GM18526 (cell line): ENCODE measurements around the gene NHP2.

Experiments used
- POLR2A ChIP-seq: IDR thresholded peaks from 3 replicates; pipeline ENCODE4 v1.6.1; 2011; ENCODE audit not compliant: insufficient read length; ENCODE audit errors: extremely low read depth

The NHP2 gene

DNA sequence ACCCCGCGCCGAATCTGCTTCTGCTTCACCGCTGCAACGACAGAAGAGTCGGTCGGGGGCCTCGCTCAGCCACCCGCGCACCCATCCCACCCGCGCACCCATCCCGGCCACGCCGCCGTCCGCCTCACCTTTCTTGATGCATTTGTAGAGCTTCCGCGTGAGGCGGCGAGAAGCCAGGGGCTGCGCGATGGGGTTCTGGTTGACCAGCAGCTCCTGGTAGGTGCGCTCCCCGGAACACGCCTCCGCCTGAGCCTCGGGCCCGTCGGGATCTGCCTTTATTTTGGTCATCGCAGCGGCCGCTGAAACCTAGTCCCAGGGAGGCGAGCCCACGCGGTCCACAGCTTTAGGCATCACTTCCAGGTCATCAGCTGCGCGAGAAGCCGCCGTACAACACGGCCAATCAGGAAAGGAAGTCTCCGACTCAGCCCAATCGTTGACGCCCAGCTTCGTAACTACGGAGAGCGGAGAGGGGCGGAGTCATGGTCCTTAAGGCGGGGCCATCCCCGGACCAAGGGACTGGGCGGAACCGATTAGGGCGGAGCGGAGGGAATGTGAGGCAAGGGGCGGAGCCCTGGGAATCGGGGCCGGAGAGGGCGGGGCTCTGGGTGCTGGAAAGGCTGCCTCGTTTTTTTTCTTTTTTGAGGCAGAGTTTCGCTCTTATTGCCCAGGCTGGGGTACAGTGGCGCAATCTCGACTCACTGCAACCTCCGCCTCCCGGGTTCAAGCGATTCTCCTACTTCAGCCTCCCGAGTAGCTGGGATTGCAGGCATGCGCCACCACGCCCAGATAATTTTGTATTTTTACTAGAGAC lies at the start of gene NHP2:
Gene NHP2, minus strand, starts transcription at position 356 of the 811 bp plus-strand sequence. Its CDS starts 68 bp downstream, at position 288.
- TF ChIP-seq POLR2A, result peak; percentile 59

DNA sequence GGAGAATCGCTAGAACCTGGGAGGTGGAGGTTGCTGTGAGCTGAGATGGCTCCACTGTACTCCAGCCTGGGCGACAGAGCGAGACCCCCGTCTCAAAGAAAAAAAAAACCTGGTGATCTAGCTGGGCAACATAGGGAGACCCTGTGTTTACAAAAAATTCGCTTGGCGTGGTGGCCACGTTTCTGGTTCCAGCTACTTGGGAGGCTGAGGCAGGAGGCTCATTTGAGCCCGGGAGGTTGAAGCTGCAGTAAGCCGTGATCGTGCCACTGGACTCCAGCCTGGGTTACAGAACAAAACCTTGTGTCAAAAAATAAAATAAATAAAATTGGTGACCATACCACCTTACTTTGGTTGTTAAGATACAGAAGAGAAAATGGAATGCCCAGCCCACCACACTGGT lies 48.9 kb upstream of the NHP2 start:
- no peak for TF ChIP-seq POLR2A

DNA sequence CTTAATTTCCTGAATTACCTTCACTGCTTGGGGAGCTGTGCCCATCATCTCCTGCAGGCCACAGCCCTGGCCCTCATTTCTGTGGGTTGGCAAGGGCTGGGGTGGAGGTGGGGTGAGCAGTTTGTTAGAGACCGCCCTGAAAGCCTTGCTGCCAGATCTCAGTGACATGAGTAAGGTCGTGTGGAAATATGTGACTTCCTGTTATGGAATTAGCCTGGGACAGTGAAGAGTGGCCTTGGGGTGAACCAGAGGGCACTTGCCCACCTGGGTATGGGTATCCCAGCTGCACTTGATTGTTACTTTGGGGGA lies 48.2 kb upstream of the NHP2 start:
- TF ChIP-seq POLR2A, result no peak

DNA sequence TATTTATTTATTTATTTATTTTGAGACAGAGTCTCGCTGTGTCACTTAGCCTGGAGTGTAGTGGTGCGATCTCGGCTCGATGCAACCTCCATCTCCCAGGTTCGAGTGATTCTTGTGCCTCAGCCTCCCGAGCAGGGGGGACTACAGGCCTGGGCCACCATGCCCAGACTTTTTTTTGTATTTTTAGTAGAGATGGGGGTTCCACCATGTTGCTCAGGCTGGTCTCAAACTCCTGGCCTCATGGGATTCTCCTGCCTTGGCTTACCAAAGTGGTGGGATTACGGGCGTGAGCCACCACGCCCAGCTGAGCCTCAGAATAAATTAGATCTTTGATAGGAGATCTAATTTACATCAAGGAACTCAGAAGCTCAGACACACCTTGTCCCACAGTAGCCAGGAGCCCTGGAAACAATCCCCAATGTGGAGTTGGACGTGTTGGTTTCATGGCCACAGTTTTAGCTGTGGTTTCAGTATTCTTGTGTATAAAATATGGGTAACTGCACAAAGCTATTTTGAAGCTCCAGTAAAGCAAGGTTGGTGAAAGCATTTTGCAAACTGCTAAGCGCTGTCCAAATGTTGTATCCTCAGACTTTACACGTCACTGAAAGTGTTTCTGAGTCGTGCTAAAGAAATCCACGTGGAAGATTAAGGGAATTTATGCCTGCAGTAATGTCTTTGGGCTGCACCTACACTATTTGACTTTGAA lies 47.7 kb upstream of the NHP2 start:
- no peak for TF ChIP-seq POLR2A

DNA sequence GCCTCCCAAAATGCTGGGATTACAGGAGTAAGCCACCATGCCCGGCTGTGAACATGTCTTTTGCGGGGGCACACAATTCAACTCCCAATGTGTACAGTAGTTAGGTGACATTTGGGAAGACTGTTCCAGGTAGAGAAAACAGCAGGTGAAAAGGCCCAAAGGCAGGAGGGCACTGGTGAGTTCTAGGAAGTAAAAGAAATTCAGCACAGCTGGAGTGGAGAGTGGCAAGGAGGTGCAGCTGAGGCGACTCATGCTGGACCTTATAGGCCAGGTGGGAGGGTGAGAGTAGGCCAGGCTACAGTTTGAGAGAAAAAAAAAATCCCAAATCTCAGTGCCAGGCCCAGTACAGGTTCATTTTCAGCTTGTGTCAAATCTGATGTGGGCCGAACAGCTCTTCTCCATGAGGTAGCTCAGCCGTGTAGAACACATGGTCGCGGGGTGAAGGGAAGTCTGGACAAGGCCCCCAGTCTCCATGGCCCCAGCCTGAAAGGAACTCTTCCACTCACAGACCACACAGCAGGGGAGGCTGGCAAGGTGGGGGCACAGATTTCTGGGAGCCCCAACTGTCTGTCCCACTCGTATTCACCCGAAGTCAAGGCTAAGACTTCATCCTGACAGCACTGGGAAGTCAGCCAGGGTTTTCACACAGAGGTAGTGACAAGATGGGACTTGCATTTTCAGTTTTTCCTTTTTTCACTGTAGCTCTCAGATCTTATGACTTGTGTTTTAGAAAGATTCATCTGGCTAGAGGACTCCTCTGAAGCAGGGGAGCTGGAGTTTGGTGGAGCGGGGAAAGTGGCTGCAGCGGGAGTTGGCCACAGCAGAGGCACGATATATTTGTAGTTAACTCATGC lies 46.1 kb upstream of the NHP2 start:
- TF ChIP-seq POLR2A, result no peak

DNA sequence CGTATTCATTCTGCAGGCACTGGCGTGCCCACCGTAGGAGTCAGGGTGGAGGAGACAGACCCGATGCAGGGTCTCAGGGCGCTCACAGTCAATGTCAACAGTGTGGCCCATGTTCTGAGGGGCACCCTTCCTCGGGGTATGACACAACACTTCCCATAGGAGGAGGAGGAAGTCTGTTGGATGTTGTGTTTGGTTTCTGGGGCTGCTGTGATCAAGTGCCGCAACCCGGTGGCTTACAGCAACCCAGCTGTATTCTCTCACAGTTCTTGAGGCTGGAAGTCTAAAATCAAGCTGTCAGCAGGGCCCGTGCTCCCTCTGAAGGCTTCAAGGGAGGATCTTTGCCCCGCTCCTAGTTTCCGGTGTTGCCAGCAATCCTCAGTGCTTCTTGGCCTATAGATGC lies 45.0 kb upstream of the NHP2 start:
- TF ChIP-seq POLR2A, result no peak

DNA sequence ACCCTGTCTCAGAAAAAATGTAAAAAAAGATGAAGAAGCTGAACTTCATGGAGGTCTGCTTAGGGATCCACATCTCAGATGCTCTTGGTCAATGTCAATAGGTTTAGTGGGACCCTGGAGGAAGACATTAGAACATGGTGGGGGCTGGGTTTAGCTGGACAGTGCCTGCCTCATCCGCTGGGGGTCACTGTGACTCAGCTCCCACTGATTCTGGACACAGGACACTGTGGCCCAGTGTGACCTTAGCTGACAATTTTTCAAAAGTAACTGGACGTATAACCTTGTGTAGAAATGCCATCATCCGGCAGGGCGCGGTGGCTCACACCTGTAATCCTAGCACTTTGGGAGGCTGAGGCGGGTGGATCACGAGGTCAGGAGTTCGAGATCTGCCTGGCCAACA lies 43.3 kb upstream of the NHP2 start:
- TF ChIP-seq POLR2A, result no peak

DNA sequence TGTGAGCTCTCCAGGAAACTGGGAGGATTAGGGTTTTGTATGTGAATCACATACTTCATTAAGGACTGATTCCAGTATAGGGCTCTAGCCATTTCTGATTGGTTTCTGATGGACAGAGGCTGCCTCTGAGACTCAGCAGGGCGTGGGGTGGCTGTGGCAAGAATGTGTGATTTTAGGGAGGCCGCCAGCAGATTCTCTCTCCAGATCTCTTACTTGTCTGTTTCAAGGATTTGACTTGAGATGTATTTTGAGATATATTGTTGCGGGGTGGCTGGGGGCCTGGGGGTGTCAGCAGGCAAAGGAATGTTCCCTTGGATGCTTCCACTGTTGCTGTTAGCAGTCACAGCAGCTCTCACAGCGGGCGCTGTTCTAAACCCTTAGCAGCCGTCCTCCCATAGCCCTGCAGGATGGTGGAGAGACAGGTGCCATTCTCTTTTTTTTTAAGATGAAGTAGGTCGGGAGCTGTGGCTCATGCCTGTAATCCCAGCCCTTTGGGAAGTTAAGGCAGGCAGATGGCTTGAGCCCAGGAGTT lies 42.7 kb upstream of the NHP2 start:
- no peak for TF ChIP-seq POLR2A

DNA sequence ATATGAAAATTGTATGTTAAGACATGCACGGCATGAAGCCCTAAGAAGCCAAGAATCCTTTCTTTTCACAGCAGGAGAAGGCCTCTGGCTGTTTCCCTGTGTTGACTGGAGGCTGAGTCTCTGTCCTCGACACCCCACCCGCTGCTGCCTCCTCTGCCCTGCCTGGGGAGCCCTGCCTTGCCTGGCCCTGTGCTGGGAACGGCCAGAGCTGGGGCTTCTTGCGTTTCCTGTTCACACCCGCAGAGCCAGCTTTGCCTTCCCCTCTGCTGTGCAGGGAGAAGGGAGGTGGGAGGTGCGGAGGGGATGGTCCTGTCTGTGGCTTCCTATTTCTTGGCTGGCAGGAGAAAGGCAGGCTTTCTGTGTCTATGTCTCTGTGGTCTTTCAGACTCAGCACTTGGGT lies 40.3 kb upstream of the NHP2 start:
- no peak for TF ChIP-seq POLR2A

DNA sequence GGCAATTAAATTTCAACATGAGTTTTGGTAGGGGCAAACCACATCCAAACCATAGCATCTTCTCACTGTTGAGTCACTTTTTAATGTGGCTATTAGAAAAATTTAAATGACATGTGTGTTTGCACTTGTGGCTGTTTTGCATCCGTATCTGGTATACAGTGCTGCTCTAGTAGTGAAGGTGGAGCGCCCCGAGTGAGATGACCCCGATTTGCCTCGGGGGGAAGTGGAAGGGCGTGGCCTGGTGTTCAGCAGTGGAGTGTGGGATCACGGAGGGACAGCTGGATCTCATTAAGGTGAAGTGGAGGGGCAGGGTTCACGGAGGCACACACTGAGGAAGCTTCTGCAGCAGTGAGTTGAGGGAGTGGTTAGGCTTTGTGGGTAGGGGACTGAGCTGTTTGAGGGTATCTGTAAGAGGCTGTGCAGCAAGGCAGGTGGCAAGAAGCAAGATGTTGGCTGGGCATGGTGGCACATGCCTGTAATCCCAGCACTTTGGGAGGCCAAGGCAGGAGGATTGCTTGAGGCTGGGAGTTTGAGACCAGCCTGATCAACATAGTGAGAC lies 39.6 kb upstream of the NHP2 start:
- TF ChIP-seq POLR2A, result no peak

DNA sequence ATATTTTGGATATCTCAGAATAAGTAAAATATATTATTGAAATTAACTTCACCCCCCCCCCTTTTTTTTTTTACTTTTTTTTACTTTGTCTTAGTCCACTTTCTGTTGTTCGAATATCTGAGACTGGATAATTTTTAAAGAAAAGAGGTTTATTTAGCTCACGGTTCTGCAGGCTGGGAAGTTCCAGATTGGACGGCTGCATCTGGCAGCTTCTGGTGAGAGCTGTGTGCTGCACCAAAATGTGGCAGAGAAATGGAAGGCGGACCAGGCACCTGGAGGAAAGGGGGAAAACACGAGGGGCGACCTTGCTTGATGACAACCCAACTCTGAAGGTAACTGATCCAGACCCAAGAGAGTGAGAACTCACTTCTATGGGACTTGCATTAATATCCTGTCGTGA lies 39.1 kb upstream of the NHP2 start:
- TF ChIP-seq POLR2A, result no peak

DNA sequence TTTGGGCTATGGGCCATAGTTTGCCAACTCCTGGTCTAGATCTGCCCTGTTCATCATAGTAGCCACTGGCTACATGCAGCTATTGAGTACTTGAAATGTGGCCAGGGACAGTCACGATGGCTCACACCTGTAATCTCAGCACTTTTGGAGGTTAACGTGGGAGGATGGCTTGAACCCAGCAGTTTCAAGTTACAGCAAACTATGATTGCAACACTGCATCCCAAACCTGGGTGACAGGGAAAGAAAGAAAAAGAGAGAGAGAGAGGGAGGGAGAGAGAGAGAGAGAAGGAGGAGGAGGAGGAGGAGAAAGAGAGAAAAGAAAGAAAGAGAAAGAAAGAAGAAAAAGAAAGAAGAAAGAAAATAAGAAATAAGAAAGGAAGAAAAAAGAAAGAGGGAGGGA lies 38.6 kb upstream of the NHP2 start:
- TF ChIP-seq POLR2A, result no peak

DNA sequence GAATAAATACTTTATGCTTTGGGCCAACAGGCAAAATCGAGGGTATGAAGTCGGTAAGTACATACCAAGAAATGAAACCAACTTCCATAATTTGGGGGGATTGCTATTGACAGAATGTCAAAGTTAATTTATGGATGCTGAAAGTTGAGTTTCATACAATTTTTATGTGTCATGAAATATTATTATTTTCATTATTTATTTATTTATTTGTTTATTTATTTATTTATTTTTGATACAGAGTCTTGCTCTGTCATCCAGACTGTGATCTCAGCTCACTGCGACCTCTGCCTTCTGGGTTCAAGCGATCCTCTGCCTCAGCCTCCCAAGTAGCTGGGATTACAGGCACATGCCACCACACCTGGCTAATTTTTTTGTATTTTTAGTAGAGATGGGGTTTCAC lies 38.0 kb upstream of the NHP2 start:
- no peak for TF ChIP-seq POLR2A

DNA sequence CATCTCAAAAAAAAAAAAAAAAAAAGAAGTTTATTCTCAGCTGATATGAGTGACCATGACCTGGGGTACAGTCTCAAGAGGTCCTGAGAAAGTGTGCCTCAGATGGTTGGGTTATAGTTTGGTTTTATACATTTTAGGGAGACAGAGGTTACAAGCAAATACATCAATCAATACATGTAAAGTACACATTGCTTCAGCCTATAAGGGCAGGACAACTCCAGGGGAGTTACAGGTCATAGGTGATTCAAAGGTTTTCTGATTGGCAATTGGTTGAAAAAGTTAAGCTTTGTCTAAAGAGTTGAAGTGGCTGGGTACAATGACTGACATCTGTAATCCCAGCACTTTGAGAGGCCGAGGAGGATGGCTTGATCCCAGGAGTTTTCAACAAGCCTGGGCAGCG lies 35.7 kb upstream of the NHP2 start:
- no peak for TF ChIP-seq POLR2A

DNA sequence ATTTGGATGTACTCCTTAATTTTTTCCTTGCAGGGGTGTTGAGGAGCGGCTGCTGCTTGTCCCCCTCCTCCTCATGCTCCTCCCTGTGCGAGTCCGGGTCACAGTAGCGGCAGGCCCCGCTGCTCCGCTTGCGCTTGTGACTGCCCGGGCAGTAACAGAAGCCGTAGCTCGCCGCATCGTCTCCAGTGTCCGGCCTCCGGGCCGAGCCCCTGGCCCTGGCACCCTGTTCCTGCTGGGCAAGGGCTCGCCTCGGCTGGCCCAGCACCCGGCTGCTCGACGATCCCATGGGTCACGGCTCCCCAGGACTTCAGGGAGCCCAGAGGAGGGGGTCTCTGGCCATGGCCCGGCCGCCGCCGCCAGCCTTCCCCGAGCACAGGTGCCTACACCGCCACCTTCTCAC lies 33.3 kb upstream of the NHP2 start, which contains the start of gene GMCL2:
Gene GMCL2, minus strand, starts transcription at position 358 of the 400 bp plus-strand sequence. Its CDS starts 72 bp downstream, at position 286.
- TF ChIP-seq POLR2A, result no peak
